GM18498 (cell line): ENCODE data around the gene LYZL4.

ENCODE experiments used
- ATAC-seq: cut with Tn5 transposase; IDR thresholded peaks from one replicate; pipeline ENCODE4 v1.9.1; 2021; ENCODE audit warnings: mild to moderate bottlenecking, moderate library complexity; ENCODE audit not compliant: unreplicated experiment

LYZL4 gene

GRCh38 chr3:42428830-42429229, 18.4 kb upstream of the LYZL4 start:
- ATAC-seq, result no peak

DNA sequence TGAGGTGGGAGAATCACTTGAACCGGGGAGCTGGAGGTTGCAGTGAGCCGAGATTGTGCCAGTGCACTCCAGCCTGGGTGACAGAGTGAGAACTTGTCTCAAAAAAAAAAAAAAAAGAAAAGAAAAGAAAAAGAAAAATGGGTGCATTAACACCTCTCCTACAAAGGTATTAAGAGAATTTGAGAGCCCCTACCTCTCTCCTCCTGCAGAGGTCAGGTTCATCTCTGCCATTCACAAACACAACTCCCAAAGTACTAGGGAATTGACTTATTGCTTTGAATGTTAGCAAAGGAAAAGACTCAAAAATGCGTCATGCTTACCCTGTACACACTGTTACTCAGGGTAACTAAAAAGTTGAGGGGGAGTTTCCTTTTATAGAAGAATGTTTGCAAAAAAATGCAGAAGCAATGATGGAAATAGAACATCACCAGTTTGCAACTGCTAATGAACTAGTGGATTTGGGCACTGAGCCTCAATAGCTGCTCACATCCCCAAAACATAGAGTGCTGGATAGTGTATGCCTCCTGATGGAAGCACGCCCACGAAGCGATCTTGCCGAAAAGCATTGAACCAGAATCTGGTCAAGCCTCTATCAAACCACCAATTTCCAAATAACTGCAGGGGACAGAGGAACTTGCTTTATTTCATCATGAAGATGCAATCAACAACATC, 15.5 kb upstream of the LYZL4 start:
- ATAC-seq, result no peak

GRCh38 chr3:42424911-42425310, 14.5 kb upstream of the LYZL4 start:
- no peak for ATAC-seq

- ATAC-seq, result no peak
Observed at GRCh38 chr3:42421818-42422796, 11.7 kb upstream of the LYZL4 start.

DNA sequence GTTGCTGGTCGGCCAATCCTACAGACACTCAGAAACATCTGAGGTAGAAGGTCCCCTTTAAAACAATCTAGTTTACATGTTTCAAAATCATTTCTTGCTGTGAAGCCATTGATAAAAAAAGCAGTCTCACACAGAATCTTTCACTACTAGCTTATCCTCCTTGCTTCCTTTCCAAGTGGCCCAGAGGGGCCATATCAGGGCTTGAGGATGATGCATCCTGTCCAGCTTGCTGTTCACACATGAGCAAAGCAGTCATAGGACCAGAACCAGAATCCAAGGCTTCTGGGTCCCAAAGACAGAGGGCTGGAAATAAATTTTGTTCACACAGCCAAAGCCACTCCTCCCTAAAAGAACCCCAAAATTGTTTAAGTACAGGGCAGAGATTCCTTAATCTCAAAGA, 9.2 kb upstream of the LYZL4 start:
- no peak for ATAC-seq

GRCh38 chr3:42412526-42413155, 2.2 kb upstream of the LYZL4 start:
- no peak for ATAC-seq

- ATAC-seq, result no peak
Observed at GRCh38 chr3:42411429-42411828, 1.0 kb upstream of the LYZL4 start.

- no peak for ATAC-seq
Observed at GRCh38 chr3:42408156-42408555, 2.3 kb downstream of the LYZL4 start.

DNA sequence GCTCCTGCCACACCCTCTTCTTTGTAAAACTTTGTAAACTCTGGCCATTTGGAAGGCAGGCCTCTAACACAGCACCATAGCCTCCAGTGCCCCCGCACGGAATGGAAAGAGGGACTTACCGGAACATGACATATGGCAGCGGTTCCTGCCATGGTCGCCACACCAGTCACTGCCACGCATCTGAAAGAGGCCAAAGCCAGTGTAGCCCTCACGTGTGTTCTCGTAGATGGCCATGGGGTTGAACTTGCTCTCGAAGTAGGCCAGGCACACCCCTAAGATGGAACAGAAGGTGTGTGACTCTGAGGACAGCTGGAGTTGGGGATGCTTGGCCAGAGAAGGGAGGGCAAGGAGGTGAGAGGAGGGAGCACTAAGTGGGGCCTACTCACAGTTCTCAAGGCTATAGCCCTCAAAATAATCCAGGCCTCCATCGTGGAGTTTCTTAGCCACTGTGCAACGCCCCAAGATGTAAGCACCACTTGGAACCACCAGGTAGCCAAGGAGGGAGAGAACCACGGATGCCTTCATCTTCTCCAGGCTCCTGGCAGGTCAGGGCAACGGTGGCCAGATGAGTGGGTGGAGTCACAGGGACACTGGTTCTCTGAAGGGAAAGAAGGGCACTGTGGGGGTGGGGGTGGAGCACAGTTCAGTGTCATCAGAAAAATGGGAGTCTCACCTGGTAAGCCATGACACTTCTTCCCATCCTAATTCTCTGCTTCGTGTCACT, 3.5 kb downstream of the LYZL4 start:
- no peak for ATAC-seq

DNA sequence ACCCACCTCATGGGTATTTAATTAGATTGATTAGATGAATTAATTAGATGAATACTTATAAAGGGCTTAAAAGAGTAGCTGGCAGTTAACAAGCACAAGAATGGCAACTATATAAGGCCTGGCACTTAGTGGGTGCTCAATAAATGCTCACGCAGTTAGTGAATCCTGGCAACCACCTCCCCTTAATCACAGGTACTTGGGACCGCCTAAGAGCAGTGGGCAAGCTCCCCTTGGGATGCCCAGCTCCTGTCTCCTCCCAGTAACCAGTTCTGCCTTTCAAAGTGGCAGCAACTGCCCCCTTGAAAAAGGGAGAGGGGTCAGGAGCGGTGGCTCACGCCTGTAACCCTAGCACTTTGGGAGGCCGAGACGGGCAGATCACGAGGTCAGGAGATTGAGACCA, 4.6 kb downstream of the LYZL4 start:
- no peak for ATAC-seq

DNA sequence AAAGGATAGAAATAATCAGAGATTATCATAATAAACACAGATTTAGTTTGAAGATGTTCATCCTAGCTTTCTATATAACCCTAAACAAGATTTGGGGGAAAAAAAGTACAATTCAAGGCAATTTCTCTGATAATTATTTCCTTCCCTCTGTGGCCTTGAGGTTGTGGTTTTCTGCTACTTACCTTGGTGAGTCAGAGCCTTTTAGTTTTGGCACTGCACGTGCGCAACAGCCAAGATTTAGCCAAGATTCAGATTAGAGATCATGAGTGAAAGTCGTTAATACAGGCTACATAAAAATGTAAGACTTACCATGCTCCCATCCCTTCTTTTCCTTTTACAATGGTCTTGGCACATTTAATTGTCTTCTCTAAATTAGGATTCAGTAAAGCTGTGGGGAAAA, 6.7 kb downstream of the LYZL4 start:
- ATAC-seq, result no peak

- ATAC-seq, result no peak
Observed at GRCh38 chr3:42402394-42403096, 7.9 kb downstream of the LYZL4 start.

DNA sequence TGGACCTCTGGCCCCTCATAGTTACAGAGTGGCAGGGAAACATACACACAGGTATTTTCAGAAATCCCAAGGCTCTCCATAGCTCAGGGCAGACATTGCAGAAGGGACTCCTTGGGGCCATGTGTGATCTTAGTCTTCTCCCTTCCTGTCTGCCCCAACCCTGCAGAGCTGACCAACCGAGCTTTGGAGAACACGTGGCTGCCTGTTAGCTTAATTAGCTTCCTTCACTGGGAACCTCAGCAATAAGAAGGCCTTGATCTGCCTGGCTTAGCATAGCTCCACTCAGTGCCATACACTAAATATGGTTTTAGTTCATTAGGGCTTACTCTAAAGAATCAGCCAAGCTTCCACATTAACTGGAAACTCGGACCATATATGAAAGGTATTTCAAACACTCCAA, 12.3 kb downstream of the LYZL4 start:
- no peak for ATAC-seq

DNA sequence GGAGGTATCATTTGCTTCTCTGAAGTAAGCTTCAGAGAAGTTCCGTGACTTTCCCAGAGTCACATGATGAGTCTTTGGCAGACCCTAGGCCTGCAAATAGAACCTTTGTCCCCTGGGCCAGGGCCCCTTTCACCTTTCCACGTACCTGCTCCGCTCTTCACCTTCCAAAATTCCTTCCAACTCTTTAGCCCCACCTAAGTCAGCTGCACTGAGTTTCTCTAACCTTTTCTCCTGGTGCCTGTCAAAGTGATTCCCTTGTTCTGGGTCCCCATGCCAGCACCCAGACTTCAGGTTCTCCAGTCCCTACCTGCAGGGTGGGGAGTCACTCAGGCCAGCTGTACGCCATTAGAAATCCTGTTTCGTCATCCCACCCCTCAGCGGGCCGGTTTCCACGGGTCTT, 12.8 kb downstream of the LYZL4 start:
- ATAC-seq, result no peak

DNA sequence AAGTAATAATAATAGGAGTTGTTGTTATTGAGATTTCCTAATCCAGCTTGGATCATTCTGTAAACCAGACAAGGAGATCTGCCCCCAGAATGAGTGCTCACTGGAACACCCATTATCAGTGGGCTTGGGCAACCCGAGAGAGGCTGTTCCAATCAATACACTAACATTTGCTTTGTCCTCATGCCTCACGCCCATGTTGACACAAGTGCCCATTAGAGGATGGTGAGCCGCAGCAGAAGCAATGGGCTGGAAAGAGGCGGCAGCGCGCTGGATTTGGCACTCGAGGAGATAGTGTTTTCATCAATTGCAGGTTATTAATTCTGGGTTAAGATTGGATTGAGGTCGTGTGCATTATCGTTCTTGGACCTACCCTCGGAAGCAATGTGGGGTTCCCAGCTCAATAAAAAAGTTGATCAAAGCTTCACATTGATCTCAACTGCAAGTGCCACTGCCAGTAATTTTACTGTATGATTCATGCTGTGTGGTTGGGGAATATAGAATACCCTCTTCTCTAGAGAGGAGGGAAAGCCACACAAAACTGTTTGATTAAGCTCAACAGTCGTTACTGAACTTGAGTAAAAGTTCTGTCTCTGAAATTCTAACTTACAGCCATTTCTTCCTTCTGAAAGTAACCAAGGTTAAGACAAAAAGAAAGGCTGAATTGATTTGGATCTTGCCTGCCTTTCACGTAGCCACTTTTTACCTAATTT, 15.7 kb downstream of the LYZL4 start:
- no peak for ATAC-seq

DNA sequence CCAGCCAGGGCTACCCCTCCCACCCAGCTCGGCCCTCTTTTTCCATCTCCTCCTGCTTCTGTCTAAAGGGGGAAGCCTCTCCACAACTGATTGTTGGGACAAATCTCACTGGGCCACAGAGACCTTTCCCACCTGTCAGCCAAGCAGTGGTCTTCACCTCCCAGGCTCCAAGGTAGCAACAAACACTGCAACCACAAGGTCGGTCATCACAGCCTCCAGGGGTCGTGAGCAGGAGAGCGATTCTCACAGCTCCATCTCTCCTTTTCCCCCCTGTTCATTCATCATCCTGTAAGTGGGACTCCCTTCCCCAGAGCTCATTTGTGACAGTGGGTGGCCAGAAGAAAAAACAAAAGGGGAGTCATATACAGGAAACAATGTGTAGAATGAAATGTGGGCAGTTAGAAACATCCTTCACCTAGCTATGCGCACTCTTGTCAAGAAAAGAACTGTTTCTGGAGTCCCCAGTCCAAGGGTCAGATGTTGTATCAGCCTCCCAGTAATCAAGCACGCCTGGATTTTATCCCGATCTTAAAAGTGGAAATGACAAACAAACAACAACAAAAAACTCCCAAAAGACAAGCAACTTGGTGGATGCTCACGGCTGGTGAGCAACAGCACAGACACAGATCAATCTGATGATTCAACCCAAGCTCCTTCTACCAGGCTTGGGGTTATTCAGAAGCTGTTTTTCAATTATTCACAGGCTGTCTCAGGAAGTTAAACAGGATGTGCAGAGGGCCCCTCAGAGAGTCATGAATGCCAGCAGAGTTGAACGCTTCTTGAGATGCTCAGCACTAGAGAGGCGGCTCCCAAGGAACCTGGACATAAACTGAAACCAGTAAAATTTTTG, 22.4 kb downstream of the LYZL4 start:
- ATAC-seq, result no peak

- ATAC-seq, result no peak
Observed at GRCh38 chr3:42381551-42382082, 28.8 kb downstream of the LYZL4 start.

- no peak for ATAC-seq
Observed at GRCh38 chr3:42377681-42378080, 32.7 kb downstream of the LYZL4 start.

- ATAC-seq, result no peak
Observed at GRCh38 chr3:42376344-42376798, 34.0 kb downstream of the LYZL4 start.
